GM23338 (cell line): Measurements from ENCODE around the gene MTFR1L. TPM values are rescaled to one million over a fixed set of nuclear protein-coding genes. Genes with fewer than 3 reads are reported as not detected.

ENCODE experiments used
- ATAC-seq: fragments of 200-7000 bp; cut with Tn5 transposase; 3 replicates; pipeline ENCODE4 v1.9.1; 2020
- DNase-seq: peaks from one replicate; pipeline ENCODE4 v3.0.0-alpha.2; 2015; ENCODE audit warnings: low spot score
- H2AFZ ChIP-seq: fragments of 200-600 bp; sonication (generic); 2 replicates; pipeline ENCODE4 v1.8.0; 2016; ENCODE audit warnings: antibody characterized with exemption, mild to moderate bottlenecking, moderate library complexity
- H3F3A ChIP-seq: fragments of 200-600 bp; sonication (generic); replicated peaks from 2 replicates; pipeline ENCODE4 v1.8.0; 2017; ENCODE audit warnings: antibody characterized with exemption, mixed run types, low read depth
- H3K27ac ChIP-seq: fragments of 200-600 bp; sonication (generic); 2 replicates; pipeline ENCODE4 v1.6.1; 2016; ENCODE audit warnings: low read depth
- H3K27me3 ChIP-seq: fragments of 200-600 bp; sonication (generic); 2 replicates; pipeline ENCODE4 v1.8.0; 2016; ENCODE audit warnings: mild to moderate bottlenecking, mixed run types, moderate library complexity; ENCODE audit not compliant: insufficient read depth
- H3K36me3 ChIP-seq: fragments of 200-600 bp; sonication (generic); 2 replicates; pipeline ENCODE4 v1.8.0; 2016; ENCODE audit warnings: mild to moderate bottlenecking; ENCODE audit not compliant: insufficient read depth
- H3K4me1 ChIP-seq: fragments of 200-600 bp; sonication (generic); 2 replicates; pipeline ENCODE4 v1.8.0; 2016; ENCODE audit warnings: mild to moderate bottlenecking, moderate library complexity; ENCODE audit not compliant: insufficient read depth
- H3K4me2 ChIP-seq: fragments of 200-600 bp; sonication (generic); 2 replicates; pipeline ENCODE4 v1.7.1; 2017; ENCODE audit warnings: mixed run types
- H3K4me3 ChIP-seq: fragments of 200-600 bp; sonication (generic); 2 replicates; pipeline ENCODE4 v1.6.1; 2016; ENCODE audit warnings: mixed run types
- H3K79me2 ChIP-seq: fragments of 200-600 bp; sonication (generic); replicated peaks from 2 replicates; pipeline ENCODE4 v1.8.0; 2017; ENCODE audit warnings: mild to moderate bottlenecking; ENCODE audit not compliant: insufficient read depth
- H3K9me2 ChIP-seq: fragments of 200-600 bp; sonication (generic); 2 replicates; pipeline ENCODE4 v1.8.0; 2017; ENCODE audit not compliant: insufficient read depth
- H4K20me1 ChIP-seq: fragments of 200-600 bp; sonication (generic); replicated peaks from 2 replicates; pipeline ENCODE4 v1.8.0; 2017; ENCODE audit warnings: mild to moderate bottlenecking; ENCODE audit not compliant: insufficient read depth
- H3K27ac Mint-ChIP-seq: 2 replicates; pipeline ENCODE4 v1.8.0; 2020; ENCODE audit warnings: inconsistent platforms, mild to moderate bottlenecking, moderate library complexity, mixed read lengths
- H3K27me3 Mint-ChIP-seq: 3 replicates; pipeline ENCODE4 v1.8.0; 2022; ENCODE audit warnings: low read depth, mild to moderate bottlenecking, moderate library complexity, mixed read lengths, inconsistent platforms; ENCODE audit not compliant: insufficient read depth, poor library complexity
- H3K36me3 Mint-ChIP-seq: 3 replicates; pipeline ENCODE4 v1.8.0; 2021; ENCODE audit warnings: low read depth, mild to moderate bottlenecking, inconsistent platforms, moderate library complexity, mixed read lengths
- H3K4me1 Mint-ChIP-seq: 3 replicates; pipeline ENCODE4 v1.8.0; 2020; ENCODE audit warnings: mild to moderate bottlenecking, inconsistent platforms, mixed read lengths
- H3K4me3 Mint-ChIP-seq: 3 replicates; pipeline ENCODE4 v1.8.0; 2021; ENCODE audit warnings: moderate library complexity, mild to moderate bottlenecking, inconsistent platforms, mixed read lengths
- H3K9me3 Mint-ChIP-seq: 3 replicates; pipeline ENCODE4 v1.8.0; 2020; ENCODE audit warnings: moderate library complexity, mild to moderate bottlenecking, inconsistent platforms, mixed read lengths
- CREB1 ChIP-seq: fragments of 250-450 bp; sonication (Bioruptor Pico); IDR thresholded peaks from 2 replicates; pipeline ENCODE4 v1.5.0; 2020; ENCODE audit warnings: low read depth, mild to moderate bottlenecking, moderate library complexity
- JUNB ChIP-seq: IDR thresholded peaks from one replicate; pipeline ENCODE4 v1.6.1; 2016; ENCODE audit warnings: antibody characterized with exemption; ENCODE audit not compliant: unreplicated experiment
- NANOG ChIP-seq: IDR thresholded peaks from 2 replicates; pipeline ENCODE4 v1.6.1; 2016; ENCODE audit warnings: antibody characterized with exemption, borderline replicate concordance
- POLR2AphosphoS5 ChIP-seq: IDR thresholded peaks from 2 replicates; pipeline ENCODE4 v1.6.1; 2016; ENCODE audit warnings: antibody characterized with exemption, low read depth
- STAT1 ChIP-seq: IDR thresholded peaks from one replicate; pipeline ENCODE4 v1.6.1; 2016; ENCODE audit warnings: antibody characterized with exemption; ENCODE audit not compliant: unreplicated experiment
- ZNF114 ChIP-seq: fragments of 250-450 bp; sonication (Bioruptor Pico); IDR thresholded peaks from 2 replicates; pipeline ENCODE4 v1.5.0; 2020; ENCODE audit warnings: mild to moderate bottlenecking, moderate library complexity
- polyA plus RNA-seq: library from polyadenylated mRNA; unstranded; fragments of >200 nt; fragmentation: Nextera tagmentation; extraction: Ambion mirVana; gene quantifications from 2 replicates; pipeline ENCODE4 v1.2.1, GENCODE V29; 2016
- total RNA-seq: library from RNA; depleted of rRNA; stranded (reverse); fragments of >200 nt; shearing (Covaris generic); gene quantifications from 2 replicates; pipeline ENCODE4 v1.2.3, GENCODE V29; 2014
- TF ChIP-seq, protein P1 (sequence below): IDR thresholded peaks from 2 replicates; pipeline ENCODE4 v1.6.1; 2016; ENCODE audit warnings: antibody characterized with exemption
- TF ChIP-seq, protein P2 (sequence below): fragments of 250-450 bp; sonication (Bioruptor Pico); IDR thresholded peaks from 2 replicates; pipeline ENCODE4 v1.5.0; 2020; ENCODE audit warnings: mild to moderate bottlenecking, moderate library complexity

MTFR1L gene
- total and polyA plus RNA-seq, 2 experiments from 2014 or later = 14.8 to 22.7 TPM

DNA sequence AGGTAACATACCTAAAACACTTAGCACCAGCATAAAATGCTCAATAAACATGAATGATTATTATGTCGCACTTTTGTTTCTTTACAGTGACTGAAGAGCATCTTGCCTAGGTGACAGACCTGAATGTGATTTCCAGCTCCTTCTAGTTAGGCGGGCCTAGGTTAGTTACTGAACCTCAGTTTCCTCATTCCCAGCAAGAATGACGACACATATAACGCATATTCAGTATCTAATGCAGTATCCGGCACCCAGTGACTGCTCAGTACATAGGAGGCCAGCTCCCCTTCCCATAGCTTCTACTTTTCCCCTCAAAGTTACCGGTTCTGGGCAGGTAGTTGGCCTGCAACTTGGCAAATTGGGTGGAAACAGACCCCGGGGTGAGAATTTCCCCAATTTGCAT is 38.7 kb downstream of the MTFR1L start:
- peaks cover 2% of the 10 kb centered on the region; the same call in 1 of the 3 replicates for H3K36me3 Mint-ChIP-seq
- ATAC-seq = peak; percentile 5
- Histone ChIP-seq H3K79me2 (peaks cover 56% of the 10 kb centered on the region), H3K36me3 (no peaks in the 10 kb centered on the region), H3F3A (0 out of 2 replicates have a peak, but pooled peaks cover 3% of the 10 kb centered on the region), H3K9me2 (no peaks in the 10 kb centered on the region), H2AFZ (peak overlapping the region; percentile 98; the same call in 1 of the 2 replicates), H3K4me2 (peak overlapping the region; percentile 91), H3K4me3 (peak overlapping the region; percentile 95), H3K27me3 (no peaks in the 10 kb centered on the region), H4K20me1 (peaks cover 20% of the 10 kb centered on the region), H3K4me1 (peaks cover 11% of the 10 kb centered on the region), H3K27ac (peak overlapping the region; percentile 95; the same call in 1 of the 2 replicates)
- peak overlapping the region; percentile 97 for H3K27ac Mint-ChIP-seq
- no peak for DNase-seq
- H3K9me3 Mint-ChIP-seq = peaks cover 3% of the 10 kb centered on the region; the same call in 2 of the 3 replicates
- H3K27me3 Mint-ChIP-seq = peaks cover 10% of the 10 kb centered on the region
- TF ChIP-seq CREB1 (CRISPR knock-in tag) (no peak), POLR2AphosphoS5 (no peak)
- TF ChIP-seq, protein P1, sequence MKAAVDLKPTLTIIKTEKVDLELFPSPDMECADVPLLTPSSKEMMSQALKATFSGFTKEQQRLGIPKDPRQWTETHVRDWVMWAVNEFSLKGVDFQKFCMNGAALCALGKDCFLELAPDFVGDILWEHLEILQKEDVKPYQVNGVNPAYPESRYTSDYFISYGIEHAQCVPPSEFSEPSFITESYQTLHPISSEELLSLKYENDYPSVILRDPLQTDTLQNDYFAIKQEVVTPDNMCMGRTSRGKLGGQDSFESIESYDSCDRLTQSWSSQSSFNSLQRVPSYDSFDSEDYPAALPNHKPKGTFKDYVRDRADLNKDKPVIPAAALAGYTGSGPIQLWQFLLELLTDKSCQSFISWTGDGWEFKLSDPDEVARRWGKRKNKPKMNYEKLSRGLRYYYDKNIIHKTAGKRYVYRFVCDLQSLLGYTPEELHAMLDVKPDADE = no peak
- peaks cover 14% of the 10 kb centered on the region for H3K4me1 Mint-ChIP-seq
- peak overlapping the region; percentile 97 for H3K4me3 Mint-ChIP-seq

GRCh38 chr1:25858906-25859789 is 39.4 kb downstream of the MTFR1L start, which contains the start of gene AUNIP:
AUNIP (minus strand) TSS chr1:25859457; CDS start chr1:25859357, 100 bp downstream.
- peaks cover 3% of the 10 kb centered on the region; the same call in 2 of the 3 replicates for H3K9me3 Mint-ChIP-seq
- H3K27ac ChIP-seq = peak within 1 kb of the TSS; percentile 95
- peaks cover 11% of the 10 kb centered on the region for H3K4me1 ChIP-seq
- H3K27me3 ChIP-seq = no peaks in the 10 kb centered on the region
- peak within 1 kb of the TSS; percentile 98 for H2AFZ ChIP-seq
- peak within 1 kb of the TSS; percentile 91 for H3K4me2 ChIP-seq
- peak within 1 kb of the TSS; percentile 95 for H3K4me3 ChIP-seq
- peaks cover 10% of the 10 kb centered on the region for H3K27me3 Mint-ChIP-seq
- peaks cover 50% of the 10 kb centered on the region for H3K79me2 ChIP-seq
- peak within 1 kb of the TSS; percentile 97 for H3K4me3 Mint-ChIP-seq
- peaks cover 13% of the 10 kb centered on the region for H4K20me1 ChIP-seq
- no peaks in the 10 kb centered on the region for H3K9me2 ChIP-seq
- ATAC-seq (peak; percentile 88), DNase-seq (peak; percentile 87)
- peaks cover 14% of the 10 kb centered on the region for H3K4me1 Mint-ChIP-seq
- no peaks in the 10 kb centered on the region for H3K36me3 ChIP-seq
- H3K36me3 Mint-ChIP-seq = peaks cover 2% of the 10 kb centered on the region; the same call in 1 of the 3 replicates
- TF ChIP-seq NANOG (no peak), CREB1 (CRISPR knock-in tag) (peak; percentile 67; the same call in 1 of the 2 replicates), POLR2AphosphoS5 (peak; percentile 95), JUNB (no peak), STAT1 (no peak), ZNF114 (CRISPR knock-in tag) (no peak)
- TF ChIP-seq, protein P2, sequence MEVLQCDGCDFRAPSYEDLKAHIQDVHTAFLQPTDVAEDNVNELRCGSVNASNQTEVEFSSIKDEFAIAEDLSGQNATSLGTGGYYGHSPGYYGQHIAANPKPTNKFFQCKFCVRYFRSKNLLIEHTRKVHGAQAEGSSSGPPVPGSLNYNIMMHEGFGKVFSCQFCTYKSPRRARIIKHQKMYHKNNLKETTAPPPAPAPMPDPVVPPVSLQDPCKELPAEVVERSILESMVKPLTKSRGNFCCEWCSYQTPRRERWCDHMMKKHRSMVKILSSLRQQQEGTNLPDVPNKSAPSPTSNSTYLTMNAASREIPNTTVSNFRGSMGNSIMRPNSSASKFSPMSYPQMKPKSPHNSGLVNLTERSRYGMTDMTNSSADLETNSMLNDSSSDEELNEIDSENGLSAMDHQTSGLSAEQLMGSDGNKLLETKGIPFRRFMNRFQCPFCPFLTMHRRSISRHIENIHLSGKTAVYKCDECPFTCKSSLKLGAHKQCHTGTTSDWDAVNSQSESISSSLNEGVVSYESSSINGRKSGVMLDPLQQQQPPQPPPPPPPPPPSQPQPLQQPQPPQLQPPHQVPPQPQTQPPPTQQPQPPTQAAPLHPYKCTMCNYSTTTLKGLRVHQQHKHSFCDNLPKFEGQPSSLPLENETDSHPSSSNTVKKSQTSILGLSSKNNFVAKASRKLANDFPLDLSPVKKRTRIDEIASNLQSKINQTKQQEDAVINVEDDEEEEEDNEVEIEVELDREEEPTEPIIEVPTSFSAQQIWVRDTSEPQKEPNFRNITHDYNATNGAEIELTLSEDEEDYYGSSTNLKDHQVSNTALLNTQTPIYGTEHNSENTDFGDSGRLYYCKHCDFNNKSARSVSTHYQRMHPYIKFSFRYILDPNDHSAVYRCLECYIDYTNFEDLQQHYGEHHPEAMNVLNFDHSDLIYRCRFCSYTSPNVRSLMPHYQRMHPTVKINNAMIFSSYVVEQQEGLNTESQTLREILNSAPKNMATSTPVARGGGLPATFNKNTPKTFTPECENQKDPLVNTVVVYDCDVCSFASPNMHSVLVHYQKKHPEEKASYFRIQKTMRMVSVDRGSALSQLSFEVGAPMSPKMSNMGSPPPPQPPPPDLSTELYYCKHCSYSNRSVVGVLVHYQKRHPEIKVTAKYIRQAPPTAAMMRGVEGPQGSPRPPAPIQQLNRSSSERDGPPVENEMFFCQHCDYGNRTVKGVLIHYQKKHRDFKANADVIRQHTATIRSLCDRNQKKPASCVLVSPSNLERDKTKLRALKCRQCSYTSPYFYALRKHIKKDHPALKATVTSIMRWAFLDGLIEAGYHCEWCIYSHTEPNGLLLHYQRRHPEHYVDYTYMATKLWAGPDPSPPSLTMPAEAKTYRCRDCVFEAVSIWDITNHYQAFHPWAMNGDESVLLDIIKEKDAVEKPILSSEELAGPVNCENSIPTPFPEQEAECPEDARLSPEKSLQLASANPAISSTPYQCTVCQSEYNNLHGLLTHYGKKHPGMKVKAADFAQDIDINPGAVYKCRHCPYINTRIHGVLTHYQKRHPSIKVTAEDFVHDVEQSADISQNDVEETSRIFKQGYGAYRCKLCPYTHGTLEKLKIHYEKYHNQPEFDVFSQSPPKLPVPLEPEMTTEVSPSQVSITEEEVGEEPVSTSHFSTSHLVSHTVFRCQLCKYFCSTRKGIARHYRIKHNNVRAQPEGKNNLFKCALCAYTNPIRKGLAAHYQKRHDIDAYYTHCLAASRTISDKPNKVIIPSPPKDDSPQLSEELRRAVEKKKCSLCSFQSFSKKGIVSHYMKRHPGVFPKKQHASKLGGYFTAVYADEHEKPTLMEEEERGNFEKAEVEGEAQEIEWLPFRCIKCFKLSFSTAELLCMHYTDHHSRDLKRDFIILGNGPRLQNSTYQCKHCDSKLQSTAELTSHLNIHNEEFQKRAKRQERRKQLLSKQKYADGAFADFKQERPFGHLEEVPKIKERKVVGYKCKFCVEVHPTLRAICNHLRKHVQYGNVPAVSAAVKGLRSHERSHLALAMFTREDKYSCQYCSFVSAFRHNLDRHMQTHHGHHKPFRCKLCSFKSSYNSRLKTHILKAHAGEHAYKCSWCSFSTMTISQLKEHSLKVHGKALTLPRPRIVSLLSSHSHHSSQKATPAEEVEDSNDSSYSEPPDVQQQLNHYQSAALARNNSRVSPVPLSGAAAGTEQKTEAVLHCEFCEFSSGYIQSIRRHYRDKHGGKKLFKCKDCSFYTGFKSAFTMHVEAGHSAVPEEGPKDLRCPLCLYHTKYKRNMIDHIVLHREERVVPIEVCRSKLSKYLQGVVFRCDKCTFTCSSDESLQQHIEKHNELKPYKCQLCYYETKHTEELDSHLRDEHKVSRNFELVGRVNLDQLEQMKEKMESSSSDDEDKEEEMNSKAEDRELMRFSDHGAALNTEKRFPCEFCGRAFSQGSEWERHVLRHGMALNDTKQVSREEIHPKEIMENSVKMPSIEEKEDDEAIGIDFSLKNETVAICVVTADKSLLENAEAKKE = no peak
- TF ChIP-seq, protein P1 = no peak
- H3F3A ChIP-seq = 0 out of 2 replicates have a peak, but pooled peaks cover 3% of the 10 kb centered on the region
- peak within 1 kb of the TSS; percentile 97 for H3K27ac Mint-ChIP-seq
